SK-N-SH treated with all-trans-retinoic acid at 6 μM for 48 hours (cell line): Measurements from ENCODE around the gene IL22RA2.

Experiments used
- ATAC-seq: fragments of 200-7000 bp; cut with Tn5 transposase; 3 replicates; pipeline ENCODE4 v1.9.1; 2020; ENCODE audit warnings: mild to moderate bottlenecking, moderate library complexity
- BACH2 ChIP-seq: fragments of 250-450 bp; sonication (Bioruptor Pico); IDR thresholded peaks from 2 replicates; pipeline ENCODE4 v1.9.0; 2021; ENCODE audit warnings: mild to moderate bottlenecking, borderline replicate concordance
- CREB5 ChIP-seq: fragments of 250-450 bp; sonication (Bioruptor Pico); IDR thresholded peaks from 2 replicates; pipeline ENCODE4 v1.5.1; 2020; ENCODE audit warnings: low read depth, mild to moderate bottlenecking, moderate library complexity
- CSDC2 ChIP-seq: fragments of 250-450 bp; sonication (Bioruptor Pico); IDR thresholded peaks from 2 replicates; pipeline ENCODE4 v1.5.0; 2020; ENCODE audit warnings: mild to moderate bottlenecking, moderate library complexity
- ESRRG ChIP-seq: fragments of 250-450 bp; sonication (Bioruptor Pico); IDR thresholded peaks from 2 replicates; pipeline ENCODE4 v1.6.1; 2021; ENCODE audit warnings: mild to moderate bottlenecking
- GLIS3 ChIP-seq: fragments of 250-450 bp; sonication (Bioruptor Pico); IDR thresholded peaks from 2 replicates; pipeline ENCODE4 v1.5.0; 2020; ENCODE audit warnings: mild to moderate bottlenecking, moderate library complexity
- ISL1 ChIP-seq: fragments of 250-450 bp; sonication (Bioruptor Pico); IDR thresholded peaks from 2 replicates; pipeline ENCODE4 v2.1.2; 2022; ENCODE audit warnings: mild to moderate bottlenecking, moderate library complexity
- PATZ1 ChIP-seq: fragments of 250-450 bp; sonication (Bioruptor Pico); IDR thresholded peaks from 2 replicates; pipeline ENCODE4 v1.8.0; 2020; ENCODE audit warnings: mild to moderate bottlenecking, moderate library complexity, borderline replicate concordance
- POU6F1 ChIP-seq: fragments of 250-450 bp; sonication (Bioruptor Pico); IDR thresholded peaks from 2 replicates; pipeline ENCODE4 v1.8.0; 2021; ENCODE audit warnings: low read depth, mild to moderate bottlenecking, moderate library complexity, borderline replicate concordance
- PPARA ChIP-seq: fragments of 250-450 bp; sonication (Bioruptor Pico); IDR thresholded peaks from 2 replicates; pipeline ENCODE4 v1.5.0; 2020; ENCODE audit warnings: mild to moderate bottlenecking, borderline replicate concordance
- RARB ChIP-seq: fragments of 250-450 bp; sonication (Bioruptor Pico); IDR thresholded peaks from 2 replicates; pipeline ENCODE4 v1.8.0; 2021; ENCODE audit warnings: mild to moderate bottlenecking, moderate library complexity
- SNAI2 ChIP-seq: fragments of 250-450 bp; sonication (Bioruptor Pico); IDR thresholded peaks from 2 replicates; pipeline ENCODE4 v1.5.0; 2020; ENCODE audit warnings: mild to moderate bottlenecking, moderate library complexity
- TOX ChIP-seq: fragments of 250-450 bp; sonication (Bioruptor Pico); IDR thresholded peaks from 2 replicates; pipeline ENCODE4 v1.8.0; 2021; ENCODE audit warnings: mild to moderate bottlenecking, moderate library complexity, borderline replicate concordance
- ZC3H10 ChIP-seq: fragments of 250-450 bp; sonication (Bioruptor Pico); IDR thresholded peaks from 2 replicates; pipeline ENCODE4 v1.5.1; 2021; ENCODE audit warnings: mild to moderate bottlenecking, moderate library complexity
- ZFP3 ChIP-seq: fragments of 250-450 bp; sonication (Bioruptor Pico); IDR thresholded peaks from 2 replicates; pipeline ENCODE4 v1.5.0; 2020; ENCODE audit warnings: mild to moderate bottlenecking, moderate library complexity
- ZFP30 ChIP-seq: fragments of 450-650 bp; formaldehyde crosslinking; IDR thresholded peaks from 2 replicates; pipeline ENCODE4 v1.5.0; 2022; ENCODE audit warnings: mild to moderate bottlenecking, moderate library complexity
- ZNF565 ChIP-seq: fragments of 450-650 bp; formaldehyde crosslinking; conservative IDR thresholded peaks from 2 replicates; pipeline ENCODE4 v1.5.0; 2020; ENCODE audit warnings: low read depth, mild to moderate bottlenecking, moderate library complexity
- ZNF70 ChIP-seq: fragments of 450-650 bp; formaldehyde crosslinking; IDR thresholded peaks from 2 replicates; pipeline ENCODE4 v1.5.0; 2020; ENCODE audit warnings: mild to moderate bottlenecking, moderate library complexity
- ZNF8 ChIP-seq: fragments of 450-650 bp; formaldehyde crosslinking; IDR thresholded peaks from 2 replicates; pipeline ENCODE4 v1.5.0; 2020; ENCODE audit warnings: mild to moderate bottlenecking, moderate library complexity
- TF ChIP-seq, protein P1 (sequence below): fragments of 250-450 bp; sonication (Bioruptor Pico); IDR thresholded peaks from 2 replicates; pipeline ENCODE4 v1.5.1; 2021; ENCODE audit warnings: mild to moderate bottlenecking, moderate library complexity
- TF ChIP-seq, protein P2 (sequence below): fragments of 250-450 bp; sonication (Bioruptor Pico); IDR thresholded peaks from 2 replicates; pipeline ENCODE4 v1.5.0; 2020; ENCODE audit warnings: mild to moderate bottlenecking, moderate library complexity

IL22RA2 gene

GRCh38 chr6:137185290-137185689 is 11.8 kb upstream of the IL22RA2 start (continued):
- TF ChIP-seq CREB5 (no peak), ZNF70 (CRISPR knock-in tag) (no peak), ESRRG (CRISPR knock-in tag) (no peak), POU6F1 (CRISPR knock-in tag) (no peak), CSDC2 (CRISPR knock-in tag) (no peak), BACH2 (no peak), ISL1 (CRISPR knock-in tag) (no peak)
- TF ChIP-seq, protein P1, sequence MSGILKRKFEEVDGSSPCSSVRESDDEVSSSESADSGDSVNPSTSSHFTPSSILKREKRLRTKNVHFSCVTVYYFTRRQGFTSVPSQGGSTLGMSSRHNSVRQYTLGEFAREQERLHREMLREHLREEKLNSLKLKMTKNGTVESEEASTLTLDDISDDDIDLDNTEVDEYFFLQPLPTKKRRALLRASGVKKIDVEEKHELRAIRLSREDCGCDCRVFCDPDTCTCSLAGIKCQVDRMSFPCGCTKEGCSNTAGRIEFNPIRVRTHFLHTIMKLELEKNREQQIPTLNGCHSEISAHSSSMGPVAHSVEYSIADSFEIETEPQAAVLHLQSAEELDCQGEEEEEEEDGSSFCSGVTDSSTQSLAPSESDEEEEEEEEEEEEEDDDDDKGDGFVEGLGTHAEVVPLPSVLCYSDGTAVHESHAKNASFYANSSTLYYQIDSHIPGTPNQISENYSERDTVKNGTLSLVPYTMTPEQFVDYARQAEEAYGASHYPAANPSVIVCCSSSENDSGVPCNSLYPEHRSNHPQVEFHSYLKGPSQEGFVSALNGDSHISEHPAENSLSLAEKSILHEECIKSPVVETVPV = no peak
- TF ChIP-seq, protein P2, sequence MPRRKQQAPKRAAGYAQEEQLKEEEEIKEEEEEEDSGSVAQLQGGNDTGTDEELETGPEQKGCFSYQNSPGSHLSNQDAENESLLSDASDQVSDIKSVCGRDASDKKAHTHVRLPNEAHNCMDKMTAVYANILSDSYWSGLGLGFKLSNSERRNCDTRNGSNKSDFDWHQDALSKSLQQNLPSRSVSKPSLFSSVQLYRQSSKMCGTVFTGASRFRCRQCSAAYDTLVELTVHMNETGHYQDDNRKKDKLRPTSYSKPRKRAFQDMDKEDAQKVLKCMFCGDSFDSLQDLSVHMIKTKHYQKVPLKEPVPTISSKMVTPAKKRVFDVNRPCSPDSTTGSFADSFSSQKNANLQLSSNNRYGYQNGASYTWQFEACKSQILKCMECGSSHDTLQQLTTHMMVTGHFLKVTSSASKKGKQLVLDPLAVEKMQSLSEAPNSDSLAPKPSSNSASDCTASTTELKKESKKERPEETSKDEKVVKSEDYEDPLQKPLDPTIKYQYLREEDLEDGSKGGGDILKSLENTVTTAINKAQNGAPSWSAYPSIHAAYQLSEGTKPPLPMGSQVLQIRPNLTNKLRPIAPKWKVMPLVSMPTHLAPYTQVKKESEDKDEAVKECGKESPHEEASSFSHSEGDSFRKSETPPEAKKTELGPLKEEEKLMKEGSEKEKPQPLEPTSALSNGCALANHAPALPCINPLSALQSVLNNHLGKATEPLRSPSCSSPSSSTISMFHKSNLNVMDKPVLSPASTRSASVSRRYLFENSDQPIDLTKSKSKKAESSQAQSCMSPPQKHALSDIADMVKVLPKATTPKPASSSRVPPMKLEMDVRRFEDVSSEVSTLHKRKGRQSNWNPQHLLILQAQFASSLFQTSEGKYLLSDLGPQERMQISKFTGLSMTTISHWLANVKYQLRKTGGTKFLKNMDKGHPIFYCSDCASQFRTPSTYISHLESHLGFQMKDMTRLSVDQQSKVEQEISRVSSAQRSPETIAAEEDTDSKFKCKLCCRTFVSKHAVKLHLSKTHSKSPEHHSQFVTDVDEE = no peak

- no peak for ATAC-seq
- TF ChIP-seq ZNF8 (no peak), TOX (CRISPR knock-in tag) (no peak), PPARA (CRISPR knock-in tag) (no peak), CREB5 (no peak), PATZ1 (CRISPR knock-in tag) (no peak), GLIS3 (no peak), RARB (CRISPR knock-in tag) (no peak), SNAI2 (CRISPR knock-in tag) (no peak), ISL1 (CRISPR knock-in tag) (no peak), POU6F1 (CRISPR knock-in tag) (no peak), ZFP30 (CRISPR knock-in tag) (no peak), ESRRG (CRISPR knock-in tag) (no peak), ZC3H10 (CRISPR knock-in tag) (no peak), ZNF565 (CRISPR knock-in tag) (no peak), ZNF70 (CRISPR knock-in tag) (no peak), ZFP3 (CRISPR knock-in tag) (no peak)
- TF ChIP-seq, protein P1 = no peak
Measured at GRCh38 chr6:137182654-137183073, 9.2 kb upstream of the IL22RA2 start.
